HepG2 (cell line): ENCODE results near the gene ERCC6L2. TPM values are rescaled to one million over a fixed set of nuclear protein-coding genes. Genes with fewer than 3 reads are reported as not detected.

Experiments used
- ATAC-seq: fragments of 200-7000 bp; cut with Tn5 transposase; 3 replicates; pipeline ENCODE4 v1.9.1; 2020; ENCODE audit warnings: mild to moderate bottlenecking, moderate library complexity
- BruUV-seq: library from RNA; stranded (reverse); fragments of 400-500 nt; replicated peaks from 2 replicates; lab custom pipeline; 2021; lab: Mats Ljungman, UMichigan
- CTCF ChIA-PET: fragments of 300-600 bp; formaldehyde crosslinking; extraction: SDS; loops from one replicate; lab custom pipeline; 2021; ENCODE audit warnings: low total read pairs, inconsistent platforms, low intra/inter-chr PET ratio; lab: Yijun Ruan, JAX
- POLR2A ChIA-PET: fragments of 350-600 bp; sonication (Branson Sonifier 250); formaldehyde crosslinking; loops from one replicate; lab custom pipeline; 2020; ENCODE audit warnings: antibody characterized with exemption, inconsistent platforms; lab: Yijun Ruan, JAX
- DNase-seq: peaks from one replicate; pipeline ENCODE4 v3.0.0-alpha.2; 2015; ENCODE audit warnings: low spot score
- FAIRE-seq: peaks from 3 replicates; lab custom pipeline; 2011; peaks lifted over from hg19 to GRCh38; lab: Jason Lieb, UNC
- H2AFZ ChIP-seq: one replicate; pipeline ENCODE4 v1.6.1; 2011; ENCODE audit warnings: low read length, inconsistent platforms
- H3K27ac ChIP-seq: fragments of 300-600 bp; 3 replicates; pipeline ENCODE4 v1.8.0; 2011; ENCODE audit warnings: mixed run types, mild to moderate bottlenecking, mixed read lengths, low read length, inconsistent platforms; ENCODE audit not compliant: insufficient read depth; ENCODE audit errors: extremely low read length
- H3K27me3 ChIP-seq, 2 experiments: fragments of 200-600 bp in 1 of 2; 2 replicates in 1 of 2; 3 replicates in 1 of 2; pipeline versions ENCODE4 v1.6.0 to v1.8.0; 2011; ENCODE audit warnings: low read length in 2 of 2, mild to moderate bottlenecking in 2 of 2, moderate library complexity in 2 of 2, inconsistent platforms in 1 of 2; ENCODE audit not compliant: insufficient read depth in 2 of 2, control insufficient read depth in 1 of 2
- H3K36me3 ChIP-seq, 2 experiments: fragments of 200-600 bp in 1 of 2; replicated peaks in 1 of 2; 2 replicates in 1 of 2; 3 replicates in 1 of 2; pipeline versions ENCODE4 v1.5.1 to v1.8.0; 2011; ENCODE audit warnings: low read length in 2 of 2, inconsistent platforms in 1 of 2; ENCODE audit not compliant: insufficient read depth in 2 of 2, control insufficient read depth in 1 of 2
- H3K4me1 ChIP-seq: 2 replicates; pipeline ENCODE4 v1.5.1; 2012; ENCODE audit warnings: low read length, inconsistent platforms; ENCODE audit not compliant: insufficient read depth
- H3K4me2 ChIP-seq: 2 replicates; pipeline ENCODE4 v1.6.0; 2011; ENCODE audit warnings: low read depth, low read length, inconsistent platforms
- H3K4me3 ChIP-seq, 3 experiments: fragments of 200-600 bp in 1 of 3; sonication (generic), shearing (Covaris generic) in 1 of 3; replicated peaks in 1 of 3; 2 replicates each; pipeline ENCODE4 v1.5.1; 2011 to 2016; ENCODE audit warnings: low read length in 3 of 3, inconsistent platforms in 2 of 3, low read depth in 2 of 3, mild to moderate bottlenecking in 2 of 3, control low read depth in 1 of 3, mixed read lengths in 1 of 3; ENCODE audit not compliant: insufficient read depth in 1 of 3
- H3K79me2 ChIP-seq: one replicate; pipeline ENCODE4 v1.6.1; 2011; ENCODE audit warnings: low read length, inconsistent platforms; ENCODE audit not compliant: insufficient read depth
- H3K9ac ChIP-seq: 2 replicates; pipeline ENCODE4 v1.6.0; 2011; ENCODE audit warnings: mild to moderate bottlenecking, low read depth, low read length, inconsistent platforms; ENCODE audit not compliant: insufficient read depth
- H3K9me3 ChIP-seq: 2 replicates; pipeline ENCODE4 v1.5.1; 2012; ENCODE audit warnings: mild to moderate bottlenecking, low read length
- H4K20me1 ChIP-seq: 2 replicates; pipeline ENCODE4 v1.6.0; 2011; ENCODE audit warnings: inconsistent platforms, mild to moderate bottlenecking, low read length, moderate library complexity; ENCODE audit not compliant: insufficient read depth
- ARNT2 ChIP-seq: sonication (generic); formaldehyde crosslinking; IDR thresholded peaks from 2 replicates; pipeline ENCODE4 v1.8.0; 2022; ENCODE audit warnings: mild to moderate bottlenecking, low read depth, missing genetic modification reagents, moderate library complexity
- BCLAF1 ChIP-seq: fragments of 450-650 bp; IDR thresholded peaks from 2 replicates; pipeline ENCODE4 v1.6.1; 2017; ENCODE audit warnings: mild to moderate bottlenecking
- ETV6 ChIP-seq: sonication (generic); formaldehyde crosslinking; conservative IDR thresholded peaks from 2 replicates; pipeline ENCODE4 v1.4.0; 2020; ENCODE audit warnings: missing genetic modification reagents
- MAFK ChIP-seq, 2 experiments: IDR thresholded peaks in 1 of 2; conservative IDR thresholded peaks in 1 of 2; 2 replicates each; pipeline ENCODE4 v1.6.1; 2011; ENCODE audit warnings: improper control_type of control experiment in 2 of 2, low read length in 2 of 2
- POLR2A ChIP-seq, 2 experiments: IDR thresholded peaks; 2 replicates each; pipeline ENCODE4 v1.6.1; 2011; ENCODE audit warnings: low read depth in 2 of 2, low read length in 2 of 2, mild to moderate bottlenecking in 1 of 2, moderate library complexity in 1 of 2; ENCODE audit not compliant: insufficient read depth in 1 of 2
- PPARG ChIP-seq: conservative IDR thresholded peaks from 2 replicates; pipeline ENCODE4 v1.6.1; 2016; ENCODE audit warnings: missing biosample characterization, missing genetic modification reagents
- SAFB2 ChIP-seq: sonication (generic); formaldehyde crosslinking; IDR thresholded peaks from 2 replicates; pipeline ENCODE4 v1.5.1; 2020; ENCODE audit warnings: missing genetic modification reagents, low read depth, mild to moderate bottlenecking, borderline replicate concordance
- TCF7L2 ChIP-seq: IDR thresholded peaks from 2 replicates; pipeline ENCODE4 v1.6.1; 2011; ENCODE audit warnings: mild to moderate bottlenecking, low read depth, low read length, moderate library complexity
- U2AF1 ChIP-seq: fragments of 200-400 bp; formaldehyde crosslinking; optimal IDR thresholded peaks from 2 replicates; pipeline ENCODE3; 2017; ENCODE audit warnings: mild to moderate bottlenecking, low read depth, low read length
- ZNF598 ChIP-seq: sonication (generic); formaldehyde crosslinking; IDR thresholded peaks from 2 replicates; pipeline ENCODE4 v1.5.1; 2020; ENCODE audit warnings: mild to moderate bottlenecking, missing genetic modification reagents, borderline replicate concordance
- ZNF746 ChIP-seq: sonication (generic); formaldehyde crosslinking; IDR thresholded peaks from 2 replicates; pipeline ENCODE4 v1.8.0; 2022; ENCODE audit warnings: mild to moderate bottlenecking, missing genetic modification reagents
- ZNF780A ChIP-seq: sonication (generic); formaldehyde crosslinking; IDR thresholded peaks from 2 replicates; pipeline ENCODE4 v1.8.0; 2022; ENCODE audit warnings: mild to moderate bottlenecking, missing genetic modification reagents, moderate library complexity
- ZNF792 ChIP-seq: IDR thresholded peaks from 2 replicates; pipeline ENCODE4 v1.6.1; 2016
- in situ Hi-C: cut with HindIII; loops from 2 replicates; pipeline ENCODE4 v1.10.0; 2017; ENCODE audit warnings: low pct_unique_long_range_greater_than_20kb; ENCODE audit not compliant: extremely low pct_ligation_motif_present
- intact Hi-C: fragments of 100-400 bp; cut with micrococcal nuclease; formaldehyde crosslinking; loops from one replicate; pipeline ENCODE4 v1.10.0; 2022; ENCODE audit not compliant: unreplicated experiment
- polyA plus RNA-seq, 8 experiments: library from polyadenylated mRNA; depleted of rRNA in 3 of 8; stranded (reverse) in 7 of 8; unstranded in 1 of 8; fragments of >200 nt; fragmentation: Illumina TruSeq in 4 of 8; extraction: Trizol in 4 of 8; gene quantifications; 2 replicates each; pipeline versions ENCODE4 v1.2.1 to v1.2.3, GENCODE V29; 2011 to 2016; ENCODE audit warnings: low read depth in 4 of 8, missing spikeins in 1 of 8, mixed read lengths in 1 of 8; ENCODE audit not compliant: insufficient read depth in 1 of 8
- total RNA-seq, 5 experiments: library from RNA; depleted of rRNA; stranded (reverse); fragments of >200 nt; fragmentation: Illumina TruSeq; extraction: Trizol; gene quantifications; 2 replicates each; pipeline ENCODE4 v1.2.3, GENCODE V29; 2016; ENCODE audit warnings: low read depth in 1 of 5
- TF ChIP-seq, protein P1 (sequence below): sonication (generic); formaldehyde crosslinking; conservative IDR thresholded peaks from 2 replicates; pipeline ENCODE4 v1.5.0; 2020; ENCODE audit warnings: missing genetic modification reagents

Gene ERCC6L2
- total and polyA plus RNA-seq, 2 of the 13 experiments (the other 11 are each of a cell fraction or from before 2014, with no cell fraction given): 13.4 to 45.9 TPM

DNA sequence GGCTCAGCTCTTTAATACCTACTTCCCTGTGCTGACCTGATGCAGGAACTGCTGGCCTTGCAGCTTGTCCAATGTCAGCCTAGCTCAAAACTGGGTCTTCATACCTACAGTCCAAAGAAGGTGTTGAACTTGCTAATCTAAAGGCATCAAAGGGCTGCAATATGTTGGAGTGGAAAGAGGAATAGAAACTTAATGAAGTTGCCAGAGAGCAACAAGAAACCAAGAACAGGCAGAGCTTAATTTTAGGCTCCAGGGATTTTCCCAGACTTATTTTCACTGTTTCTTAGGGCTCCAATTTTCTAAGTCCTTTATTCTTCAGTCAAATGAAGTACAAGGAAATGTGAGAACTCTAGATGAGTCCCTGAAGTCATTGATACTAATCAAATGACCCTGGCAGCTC, 17.6 kb upstream of the ERCC6L2 start:
- H3K79me2 ChIP-seq: no peaks in the 10 kb centered on the region
- no peak overlapping the region for H2AFZ ChIP-seq
- CTCF ChIA-PET: no interaction called here
- peaks cover 9% of the 10 kb centered on the region for H3K9me3 ChIP-seq
- no peak for DNase-seq
- in situ Hi-C loops: no loop called here
- peaks cover 11% of the 10 kb centered on the region for H3K4me1 ChIP-seq
- H3K27me3 ChIP-seq: no peaks in the 10 kb centered on the region
- H3K4me3 ChIP-seq: no peak overlapping the region
- H3K4me2 ChIP-seq: no peak overlapping the region
- POLR2A ChIA-PET: interaction anchor here (1.2 kb wide), 1 partner anchor 17 kb away, joined by 3 read pairs; the partner anchor contains the start of gene ERCC6L2
- intact Hi-C loops: no loop called here
- TF ChIP-seq POLR2A (IDR thresholded peaks at IDR 0.05; ENCODE audit: insufficient read depth in 1 of 2, low read depth in 2 of 2, low read length in 2 of 2) (no peak), BCLAF1 (no peak), ARNT2 (CRISPR knock-in tag) (no peak), TCF7L2 (no peak), SAFB2 (CRISPR knock-in tag) (no peak), ZNF780A (CRISPR knock-in tag) (no peak), ZNF598 (CRISPR knock-in tag) (no peak), PPARG (CRISPR knock-in tag) (no peak), ETV6 (CRISPR knock-in tag) (no peak), ZNF746 (CRISPR knock-in tag) (no peak), U2AF1 (no peak), ZNF792 (no peak), MAFK (conservative IDR thresholded peaks at IDR 0.05 in 1 of 2, IDR thresholded peaks at IDR 0.05 in 1 of 2; ENCODE audit: low read length in 2 of 2) (no peak)
- TF ChIP-seq, protein P1, sequence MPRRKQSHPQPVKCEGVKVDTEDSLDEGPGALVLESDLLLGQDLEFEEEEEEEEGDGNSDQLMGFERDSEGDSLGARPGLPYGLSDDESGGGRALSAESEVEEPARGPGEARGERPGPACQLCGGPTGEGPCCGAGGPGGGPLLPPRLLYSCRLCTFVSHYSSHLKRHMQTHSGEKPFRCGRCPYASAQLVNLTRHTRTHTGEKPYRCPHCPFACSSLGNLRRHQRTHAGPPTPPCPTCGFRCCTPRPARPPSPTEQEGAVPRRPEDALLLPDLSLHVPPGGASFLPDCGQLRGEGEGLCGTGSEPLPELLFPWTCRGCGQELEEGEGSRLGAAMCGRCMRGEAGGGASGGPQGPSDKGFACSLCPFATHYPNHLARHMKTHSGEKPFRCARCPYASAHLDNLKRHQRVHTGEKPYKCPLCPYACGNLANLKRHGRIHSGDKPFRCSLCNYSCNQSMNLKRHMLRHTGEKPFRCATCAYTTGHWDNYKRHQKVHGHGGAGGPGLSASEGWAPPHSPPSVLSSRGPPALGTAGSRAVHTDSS: no peak
- H3K9ac ChIP-seq: no peak overlapping the region
- H4K20me1 ChIP-seq: no peaks in the 10 kb centered on the region
- H3K36me3 ChIP-seq: no peaks in the 10 kb centered on the region
- no TSS peak for BruUV-seq
- FAIRE-seq: no peak
- H3K27ac ChIP-seq: no peak overlapping the region
- ATAC-seq: no peak
